DND-41 (cell line): ENCODE measurements around the gene SPNS1.

ENCODE experiments used
- CTCF ChIP-seq: IDR thresholded peaks from 2 replicates; pipeline ENCODE4 v1.5.1; 2012; ENCODE audit warnings: borderline replicate concordance, low read length, moderate library complexity, mild to moderate bottlenecking; ENCODE audit not compliant: poor library complexity, severe bottlenecking; ENCODE audit errors: extremely low read depth
- EZH2 ChIP-seq: IDR thresholded peaks from 3 replicates; pipeline ENCODE4 v1.6.1; 2012; ENCODE audit warnings: borderline replicate concordance, low read depth, mild to moderate bottlenecking, moderate library complexity, low read length, inconsistent platforms; ENCODE audit not compliant: severe bottlenecking

GRCh38 chr16:29030086-29030840 lies 55.7 kb downstream of the SPNS1 start:
- TF ChIP-seq CTCF (no peak), EZH2 (no peak)
